Peyer's patch (tissue), 4 donors: ENCODE measurements around the gene DHTKD1.

Experiments used
- POLR2A ChIP-seq, 2 donors: fragments of 450-650 bp; IDR thresholded peaks; one replicate each; pipeline ENCODE4 v1.5.1; 2017; ENCODE audit warnings: antibody characterized with exemption in 2 of 2, mild to moderate bottlenecking in 2 of 2, moderate library complexity in 2 of 2
- TF ChIP-seq, protein P1 (sequence below), 6 experiments: fragments of 450-650 bp in 4 of 6; fragments of 200-600 bp in 2 of 6; sonication (generic) in 1 of 6; IDR thresholded peaks; one replicate each; pipeline ENCODE4 v1.5.1; 2017 to 2019; ENCODE audit warnings: antibody characterized with exemption in 6 of 6, mild to moderate bottlenecking in 3 of 6, moderate library complexity in 1 of 6

DNA sequence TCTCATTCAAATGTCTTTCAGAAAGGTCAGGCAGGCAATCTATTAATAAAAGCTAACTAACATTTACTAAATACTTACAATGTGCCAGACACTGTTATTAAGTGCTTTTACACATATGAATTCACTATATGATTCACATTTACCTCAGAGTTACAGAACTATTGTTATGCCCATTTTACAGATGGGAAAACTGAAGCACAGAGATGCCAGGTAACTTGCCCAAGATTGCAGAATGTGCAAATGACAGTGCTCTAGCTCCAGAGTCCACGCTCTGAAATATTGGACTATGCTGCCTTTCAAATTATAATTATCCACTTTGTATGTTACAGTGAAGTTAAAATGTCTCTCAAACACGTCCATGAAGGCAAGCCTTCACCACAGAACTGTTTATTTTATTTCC is 48.2 kb upstream of the DHTKD1 start:
- TF ChIP-seq POLR2A (IDR thresholded peaks at IDR 0.05): no peak
- TF ChIP-seq, protein P1, sequence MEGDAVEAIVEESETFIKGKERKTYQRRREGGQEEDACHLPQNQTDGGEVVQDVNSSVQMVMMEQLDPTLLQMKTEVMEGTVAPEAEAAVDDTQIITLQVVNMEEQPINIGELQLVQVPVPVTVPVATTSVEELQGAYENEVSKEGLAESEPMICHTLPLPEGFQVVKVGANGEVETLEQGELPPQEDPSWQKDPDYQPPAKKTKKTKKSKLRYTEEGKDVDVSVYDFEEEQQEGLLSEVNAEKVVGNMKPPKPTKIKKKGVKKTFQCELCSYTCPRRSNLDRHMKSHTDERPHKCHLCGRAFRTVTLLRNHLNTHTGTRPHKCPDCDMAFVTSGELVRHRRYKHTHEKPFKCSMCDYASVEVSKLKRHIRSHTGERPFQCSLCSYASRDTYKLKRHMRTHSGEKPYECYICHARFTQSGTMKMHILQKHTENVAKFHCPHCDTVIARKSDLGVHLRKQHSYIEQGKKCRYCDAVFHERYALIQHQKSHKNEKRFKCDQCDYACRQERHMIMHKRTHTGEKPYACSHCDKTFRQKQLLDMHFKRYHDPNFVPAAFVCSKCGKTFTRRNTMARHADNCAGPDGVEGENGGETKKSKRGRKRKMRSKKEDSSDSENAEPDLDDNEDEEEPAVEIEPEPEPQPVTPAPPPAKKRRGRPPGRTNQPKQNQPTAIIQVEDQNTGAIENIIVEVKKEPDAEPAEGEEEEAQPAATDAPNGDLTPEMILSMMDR (IDR thresholded peaks at IDR 0.05): no peak
